Neural progenitor cell (in vitro differentiated cells): Measurements from ENCODE around the gene TLE6. TPM values are rescaled to one million over a fixed set of nuclear protein-coding genes. Genes with fewer than 3 reads are reported as not detected.

ENCODE experiments used
- DNase-seq: peaks from one replicate; pipeline ENCODE4 v3.0.0-alpha.2; 2016; ENCODE audit warnings: low spot score
- H2AFZ ChIP-seq: fragments of 200-600 bp; sonication (generic); replicated peaks from 2 replicates; pipeline ENCODE4 v1.6.1; 2016; ENCODE audit warnings: antibody characterized with exemption
- H3F3A ChIP-seq: fragments of 200-600 bp; sonication (generic); 2 replicates; pipeline ENCODE4 v1.6.1; 2016; ENCODE audit warnings: antibody characterized with exemption, low read depth
- H3K27ac ChIP-seq: fragments of 200-600 bp; sonication (generic); 2 replicates; pipeline ENCODE4 v1.5.1; 2016; ENCODE audit warnings: mild to moderate bottlenecking
- H3K27me3 ChIP-seq: fragments of 200-600 bp; sonication (generic); 2 replicates; pipeline ENCODE4 v1.6.1; 2016; ENCODE audit warnings: mild to moderate bottlenecking, moderate library complexity
- H3K36me3 ChIP-seq: fragments of 200-600 bp; sonication (generic); 2 replicates; pipeline ENCODE4 v1.5.1; 2016
- H3K4me1 ChIP-seq: fragments of 200-600 bp; sonication (generic); 2 replicates; pipeline ENCODE4 v1.6.1; 2016; ENCODE audit warnings: mixed run types
- H3K4me2 ChIP-seq: fragments of 200-600 bp; sonication (generic); 2 replicates; pipeline ENCODE4 v1.6.1; 2016
- H3K4me3 ChIP-seq: fragments of 200-600 bp; sonication (generic); 2 replicates; pipeline ENCODE4 v1.5.1; 2016
- H3K79me2 ChIP-seq: fragments of 200-600 bp; sonication (generic); 2 replicates; pipeline ENCODE4 v1.6.1; 2016; ENCODE audit warnings: low read depth
- H3K9ac ChIP-seq: fragments of 200-600 bp; sonication (generic); 2 replicates; pipeline ENCODE4 v1.6.1; 2016
- H3K9me3 ChIP-seq: fragments of 200-600 bp; sonication (generic); 2 replicates; pipeline ENCODE4 v1.5.1; 2016; ENCODE audit warnings: low read depth
- H4K20me1 ChIP-seq: fragments of 200-600 bp; sonication (generic); 2 replicates; pipeline ENCODE4 v1.6.1; 2016; ENCODE audit warnings: low read depth
- H3K27ac Mint-ChIP-seq: 3 replicates; pipeline ENCODE4 v1.8.0; 2021; ENCODE audit warnings: mixed read lengths
- H3K27me3 Mint-ChIP-seq: 2 replicates; pipeline ENCODE4 v1.8.0; 2022; ENCODE audit warnings: low read depth, mild to moderate bottlenecking, inconsistent platforms, moderate library complexity, mixed read lengths; ENCODE audit not compliant: insufficient read depth
- H3K36me3 Mint-ChIP-seq: 3 replicates; pipeline ENCODE4 v1.8.0; 2021; ENCODE audit warnings: mixed read lengths
- H3K4me1 Mint-ChIP-seq: 3 replicates; pipeline ENCODE4 v1.8.0; 2021; ENCODE audit warnings: mixed read lengths
- H3K4me3 Mint-ChIP-seq: 3 replicates; pipeline ENCODE4 v1.8.0; 2021; ENCODE audit warnings: mild to moderate bottlenecking, moderate library complexity, mixed read lengths
- H3K9me3 Mint-ChIP-seq: 3 replicates; pipeline ENCODE4 v1.8.0; 2020; ENCODE audit warnings: mixed read lengths
- EZH2 ChIP-seq: fragments of 200-600 bp; sonication (generic); IDR thresholded peaks from 2 replicates; pipeline ENCODE4 v1.6.1; 2017; ENCODE audit warnings: antibody characterized with exemption, mild to moderate bottlenecking, moderate library complexity
- EZH2phosphoT487 ChIP-seq: fragments of 200-600 bp; sonication (generic); IDR thresholded peaks from 2 replicates; pipeline ENCODE4 v1.6.1; 2017; ENCODE audit warnings: antibody characterized with exemption
- total RNA-seq: library from RNA; depleted of rRNA; stranded (reverse); fragments of >200 nt; gene quantifications from 2 replicates; pipeline ENCODE4 v1.2.3, GENCODE V29; 2015; ENCODE audit warnings: low replicate concordance
- TF ChIP-seq, protein P1 (sequence below): fragments of 200-600 bp; sonication (generic); IDR thresholded peaks from 2 replicates; pipeline ENCODE4 v1.5.1; 2017; ENCODE audit warnings: antibody characterized with exemption, mild to moderate bottlenecking

Gene TLE6
- total RNA-seq, 1 donor from 2014 or later = 0.22 TPM

GRCh38 chr19:3028305-3029064 lies 51.1 kb downstream of the TLE6 start:
- peaks cover 98% of the 10 kb centered on the region for H3K27me3 ChIP-seq
- H3K9me3 Mint-ChIP-seq = peaks cover 8% of the 10 kb centered on the region
- H3K9ac ChIP-seq = no peak overlapping the region
- peaks cover 8% of the 10 kb centered on the region for H3K4me1 Mint-ChIP-seq
- peaks cover 13% of the 10 kb centered on the region for H3F3A ChIP-seq
- H3K4me3 Mint-ChIP-seq = no peak overlapping the region
- peak overlapping the region; percentile 80 for H3K4me2 ChIP-seq
- no peak overlapping the region for H3K27ac Mint-ChIP-seq
- peak; percentile 93 for TF ChIP-seq EZH2
- TF ChIP-seq EZH2phosphoT487 = peak; percentile 91
- TF ChIP-seq, protein P1, sequence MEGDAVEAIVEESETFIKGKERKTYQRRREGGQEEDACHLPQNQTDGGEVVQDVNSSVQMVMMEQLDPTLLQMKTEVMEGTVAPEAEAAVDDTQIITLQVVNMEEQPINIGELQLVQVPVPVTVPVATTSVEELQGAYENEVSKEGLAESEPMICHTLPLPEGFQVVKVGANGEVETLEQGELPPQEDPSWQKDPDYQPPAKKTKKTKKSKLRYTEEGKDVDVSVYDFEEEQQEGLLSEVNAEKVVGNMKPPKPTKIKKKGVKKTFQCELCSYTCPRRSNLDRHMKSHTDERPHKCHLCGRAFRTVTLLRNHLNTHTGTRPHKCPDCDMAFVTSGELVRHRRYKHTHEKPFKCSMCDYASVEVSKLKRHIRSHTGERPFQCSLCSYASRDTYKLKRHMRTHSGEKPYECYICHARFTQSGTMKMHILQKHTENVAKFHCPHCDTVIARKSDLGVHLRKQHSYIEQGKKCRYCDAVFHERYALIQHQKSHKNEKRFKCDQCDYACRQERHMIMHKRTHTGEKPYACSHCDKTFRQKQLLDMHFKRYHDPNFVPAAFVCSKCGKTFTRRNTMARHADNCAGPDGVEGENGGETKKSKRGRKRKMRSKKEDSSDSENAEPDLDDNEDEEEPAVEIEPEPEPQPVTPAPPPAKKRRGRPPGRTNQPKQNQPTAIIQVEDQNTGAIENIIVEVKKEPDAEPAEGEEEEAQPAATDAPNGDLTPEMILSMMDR = no peak
- H3K79me2 ChIP-seq = no peaks in the 10 kb centered on the region
- H3K27ac ChIP-seq = no peak overlapping the region
- H3K4me1 ChIP-seq = peaks cover 20% of the 10 kb centered on the region
- H3K36me3 Mint-ChIP-seq = no peaks in the 10 kb centered on the region
- no peak overlapping the region for H2AFZ ChIP-seq
- H3K4me3 ChIP-seq = peak overlapping the region; percentile 43
- no peaks in the 10 kb centered on the region for H3K9me3 ChIP-seq
- peak; percentile 24 for DNase-seq
- H3K36me3 ChIP-seq = no peaks in the 10 kb centered on the region
- H4K20me1 ChIP-seq = peaks cover 26% of the 10 kb centered on the region
- peaks cover 79% of the 10 kb centered on the region for H3K27me3 Mint-ChIP-seq

DNA sequence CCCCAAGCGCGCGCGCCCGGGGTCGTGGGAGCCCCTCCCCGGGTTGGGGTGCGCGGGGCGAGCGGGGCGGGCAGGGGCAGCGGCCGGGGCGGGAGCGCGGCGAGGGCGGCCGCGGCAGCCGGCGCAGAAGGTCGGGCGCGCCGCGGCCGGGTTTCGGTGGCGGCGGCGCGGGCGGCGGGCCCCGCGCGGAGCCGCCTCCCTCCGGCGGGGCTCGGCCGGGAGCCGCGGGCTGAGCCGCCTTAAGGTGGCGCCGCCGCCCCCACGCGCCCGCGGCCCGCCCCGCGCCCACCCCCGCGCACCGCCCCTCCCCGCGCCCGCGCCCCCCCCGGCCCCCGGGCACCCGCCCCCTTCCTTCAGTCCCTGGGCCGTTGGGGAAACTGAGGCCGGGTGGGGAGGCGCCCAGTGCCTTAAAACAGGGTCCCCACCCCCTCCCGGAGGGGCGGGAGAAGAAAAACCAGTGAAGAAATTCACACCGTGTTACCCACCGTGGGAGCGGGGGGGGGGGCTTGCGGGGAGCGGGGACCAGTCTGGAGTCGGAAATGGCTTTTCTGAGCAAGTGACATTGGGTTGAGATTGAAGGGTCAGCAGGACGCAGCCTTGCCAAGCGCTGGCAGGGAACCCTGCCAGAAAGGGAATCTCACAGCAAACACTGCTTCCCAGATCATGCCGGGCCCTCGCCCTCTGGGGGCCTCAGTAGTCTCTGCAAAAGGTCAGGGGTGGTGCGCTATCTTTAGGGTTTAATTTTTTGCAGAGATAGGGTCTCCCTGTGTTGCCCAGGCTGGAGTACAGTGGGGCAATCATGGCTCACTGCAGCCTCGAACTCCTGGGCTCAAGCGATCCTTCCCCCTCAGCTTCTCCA lies 51.9 kb downstream of the TLE6 start, which contains the start of gene TLE2:
Gene TLE2 (minus strand): TSS at position 216 of the 859 bp plus-strand sequence. CDS start 376 bp downstream, outside the sequence.
- Mint-ChIP-seq H3K36me3 (no peaks in the 10 kb centered on the region), H3K27ac (no peak within 1 kb of the TSS), H3K4me3 (peak within 1 kb of the TSS; percentile 70), H3K9me3 (peaks cover 8% of the 10 kb centered on the region), H3K27me3 (peaks cover 83% of the 10 kb centered on the region), H3K4me1 (peaks cover 14% of the 10 kb centered on the region)
- peak within 1 kb of the TSS; percentile 43 for H3K4me3 ChIP-seq
- peak; percentile 31 for DNase-seq
- no peaks in the 10 kb centered on the region for H3K79me2 ChIP-seq
- H3K4me2 ChIP-seq = peak within 1 kb of the TSS; percentile 80
- no peak within 1 kb of the TSS for H2AFZ ChIP-seq
- H3K27ac ChIP-seq = no peak within 1 kb of the TSS
- H3K9ac ChIP-seq = no peak within 1 kb of the TSS
- TF ChIP-seq, protein P1 = no peak
- TF ChIP-seq EZH2phosphoT487 (no peak), EZH2 (no peak)
- peaks cover 98% of the 10 kb centered on the region for H3K27me3 ChIP-seq
- no peaks in the 10 kb centered on the region for H3K9me3 ChIP-seq
- H3F3A ChIP-seq = peaks cover 13% of the 10 kb centered on the region
- peaks cover 25% of the 10 kb centered on the region for H3K4me1 ChIP-seq
- H3K36me3 ChIP-seq = no peaks in the 10 kb centered on the region
- H4K20me1 ChIP-seq = peaks cover 26% of the 10 kb centered on the region

DNA sequence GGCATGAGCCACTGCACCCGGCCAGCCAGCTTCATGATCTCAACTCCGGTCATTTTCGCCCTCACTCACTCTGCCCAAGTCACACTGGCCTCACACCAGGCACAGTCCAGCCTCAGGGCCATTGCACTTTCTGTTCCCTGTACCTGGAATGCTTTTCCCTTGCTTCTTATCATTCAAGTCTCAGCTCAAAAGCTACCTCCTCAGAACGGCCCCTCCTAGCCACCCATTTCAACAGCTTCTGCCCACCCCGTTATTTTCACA lies 54.2 kb downstream of the TLE6 start:
- Mint-ChIP-seq H3K4me1 (peaks cover 26% of the 10 kb centered on the region), H3K9me3 (peaks cover 8% of the 10 kb centered on the region), H3K27ac (no peak overlapping the region), H3K27me3 (peaks cover 73% of the 10 kb centered on the region), H3K36me3 (no peaks in the 10 kb centered on the region), H3K4me3 (peak overlapping the region; percentile 51)
- Histone ChIP-seq H3K79me2 (no peaks in the 10 kb centered on the region), H3K27ac (no peak overlapping the region), H3K9ac (no peak overlapping the region), H2AFZ (no peak overlapping the region), H3K36me3 (no peaks in the 10 kb centered on the region), H3K4me1 (peaks cover 25% of the 10 kb centered on the region), H3K9me3 (no peaks in the 10 kb centered on the region), H3K4me2 (no peak overlapping the region), H3K4me3 (no peak overlapping the region), H3K27me3 (peaks cover 87% of the 10 kb centered on the region), H3F3A (peaks cover 16% of the 10 kb centered on the region), H4K20me1 (peaks cover 29% of the 10 kb centered on the region)
- no peak for DNase-seq
- TF ChIP-seq, protein P1 = no peak
- TF ChIP-seq EZH2phosphoT487 (no peak), EZH2 (no peak)
